ENCODE measurements around the gene PIPOX. TPM values are rescaled to one million over a fixed set of nuclear protein-coding genes. Genes with fewer than 3 reads are reported as not detected.

The PIPOX gene
- total RNA-seq, 4 donors from 2014 or later = 3.8 to 8.4 (median 5.1) TPM

DNA sequence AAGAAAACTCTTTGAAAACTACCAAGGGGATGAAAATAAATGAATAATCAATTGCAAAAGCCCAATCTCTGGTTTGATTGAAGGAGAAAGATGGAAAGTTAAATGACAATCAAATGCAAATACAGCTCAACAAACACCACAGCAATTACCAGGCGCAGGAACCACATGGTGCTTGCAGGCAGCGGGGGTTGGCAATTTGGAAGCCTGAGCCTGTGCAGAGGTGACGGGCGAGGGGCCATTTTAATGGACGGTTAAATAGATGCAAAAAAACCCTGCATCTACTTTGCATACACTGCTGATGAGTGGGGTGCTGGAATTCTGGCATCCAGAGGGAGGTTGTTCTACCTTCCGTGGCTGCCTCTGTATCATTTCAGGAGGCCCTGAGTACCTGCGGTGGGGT lies 32.4 kb upstream of the PIPOX start:
- peaks cover 0 to 37% (median 5%) of the 10 kb centered on the region in 4 donors for H3K27me3 ChIP-seq
- intact Hi-C loops (cut with DNase I) = no loop called here
- no peak for DNase-seq (ENCODE audit: extremely low spot score)

DNA sequence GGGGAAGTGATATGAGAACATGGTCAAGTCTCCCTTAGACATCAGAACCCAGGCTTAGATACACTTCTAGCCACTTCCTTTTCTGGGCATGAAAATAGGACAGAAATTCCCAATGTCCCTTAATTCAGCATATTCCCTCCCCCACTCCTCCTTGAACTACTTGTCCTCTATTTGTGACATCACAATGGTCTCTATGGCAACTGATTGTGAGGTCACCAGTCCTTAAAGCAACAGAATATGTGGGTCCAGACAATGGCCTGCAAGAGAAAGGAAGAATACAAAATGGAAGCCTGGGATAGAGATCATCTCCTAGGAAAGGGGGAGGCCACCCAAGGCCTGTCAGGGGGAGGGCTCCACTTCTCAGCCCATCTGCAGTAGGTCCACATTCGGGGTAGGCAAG lies 30.4 kb upstream of the PIPOX start:
- WGBS = 86% methylated on average over 1 of the region's 1 CpG
- Histone ChIP-seq H3K27me3 (peaks cover 0 to 34% (median 0%) of the 10 kb centered on the region in 4 donors), H3K9me3 (no peaks in the 10 kb centered on the region), H3K27ac (replicated peaks in 1 of 4) (no peak overlapping the region), H3K4me3 (no peak overlapping the region), H3K36me3 (no peaks in the 10 kb centered on the region), H3K4me1 (no peaks in the 10 kb centered on the region)
- no peak for DNase-seq (ENCODE audit: extremely low spot score)
- intact Hi-C loops (cut with DNase I) = no loop called here
- TF ChIP-seq POLR2AphosphoS5 (IDR thresholded peaks at IDR 0.05) = no peak
- TF ChIP-seq, protein P1, sequence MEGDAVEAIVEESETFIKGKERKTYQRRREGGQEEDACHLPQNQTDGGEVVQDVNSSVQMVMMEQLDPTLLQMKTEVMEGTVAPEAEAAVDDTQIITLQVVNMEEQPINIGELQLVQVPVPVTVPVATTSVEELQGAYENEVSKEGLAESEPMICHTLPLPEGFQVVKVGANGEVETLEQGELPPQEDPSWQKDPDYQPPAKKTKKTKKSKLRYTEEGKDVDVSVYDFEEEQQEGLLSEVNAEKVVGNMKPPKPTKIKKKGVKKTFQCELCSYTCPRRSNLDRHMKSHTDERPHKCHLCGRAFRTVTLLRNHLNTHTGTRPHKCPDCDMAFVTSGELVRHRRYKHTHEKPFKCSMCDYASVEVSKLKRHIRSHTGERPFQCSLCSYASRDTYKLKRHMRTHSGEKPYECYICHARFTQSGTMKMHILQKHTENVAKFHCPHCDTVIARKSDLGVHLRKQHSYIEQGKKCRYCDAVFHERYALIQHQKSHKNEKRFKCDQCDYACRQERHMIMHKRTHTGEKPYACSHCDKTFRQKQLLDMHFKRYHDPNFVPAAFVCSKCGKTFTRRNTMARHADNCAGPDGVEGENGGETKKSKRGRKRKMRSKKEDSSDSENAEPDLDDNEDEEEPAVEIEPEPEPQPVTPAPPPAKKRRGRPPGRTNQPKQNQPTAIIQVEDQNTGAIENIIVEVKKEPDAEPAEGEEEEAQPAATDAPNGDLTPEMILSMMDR (IDR thresholded peaks at IDR 0.05) = no peak

More for the DNA sequence above, 32.4 kb upstream of the PIPOX start:
- no peak overlapping the region for H3K27ac ChIP-seq (replicated peaks in 1 of 4)
- H3K36me3 ChIP-seq = no peaks in the 10 kb centered on the region
- no peak for TF ChIP-seq POLR2AphosphoS5 (IDR thresholded peaks at IDR 0.05)
- TF ChIP-seq POLR2A (IDR thresholded peaks at IDR 0.05; ENCODE audit: low read depth) = no peak
- no peak for TF ChIP-seq EP300 (IDR thresholded peaks at IDR 0.05)
- TF ChIP-seq, protein P1 (IDR thresholded peaks at IDR 0.05) = no peak
- peaks cover 6 to 8% (median 7%) of the 10 kb centered on the region in 4 donors for H3K4me1 ChIP-seq
- 83% methylated on average over 5 of the region's 7 CpGs for WGBS
- H3K9me3 ChIP-seq = no peaks in the 10 kb centered on the region
- H3K4me3 ChIP-seq = no peak overlapping the region

DNA sequence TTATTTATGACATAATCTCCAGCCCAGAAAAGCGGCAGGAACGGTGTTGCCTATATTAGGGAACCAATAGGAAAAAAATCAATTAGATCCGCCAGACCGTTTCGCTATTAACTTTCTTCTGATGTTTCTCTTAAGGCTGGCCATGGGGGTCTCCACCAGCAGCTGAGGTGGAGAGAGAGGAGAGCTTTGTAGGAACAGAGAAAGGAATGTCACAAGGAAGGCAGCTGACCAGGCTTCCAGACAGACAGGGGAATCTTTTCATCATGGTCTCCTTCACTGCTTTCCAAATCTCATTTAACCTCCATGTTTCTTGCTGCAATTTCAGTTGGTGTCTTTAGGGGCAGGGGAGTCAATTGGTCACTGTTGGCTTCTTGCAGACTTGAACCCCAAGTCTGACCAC lies 28.2 kb upstream of the PIPOX start:
- intact Hi-C loops (cut with DNase I) = no loop called here
- Histone ChIP-seq H3K9me3 (no peaks in the 10 kb centered on the region), H3K4me1 (peaks cover 3 to 5% (median 4%) of the 10 kb centered on the region in 4 donors), H3K36me3 (no peaks in the 10 kb centered on the region), H3K4me3 (no peak overlapping the region), H3K27ac (replicated peaks in 1 of 4) (no peak overlapping the region), H3K27me3 (peaks cover 0 to 37% (median 3%) of the 10 kb centered on the region in 4 donors)
- 61% methylated on average over 5 of the region's 5 CpGs for WGBS
- DNase-seq (ENCODE audit: extremely low spot score) = no peak
- TF ChIP-seq EP300 (IDR thresholded peaks at IDR 0.05) = no peak
- TF ChIP-seq, protein P1 (IDR thresholded peaks at IDR 0.05) = no peak
- TF ChIP-seq POLR2AphosphoS5 (IDR thresholded peaks at IDR 0.05) = no peak
- no peak for TF ChIP-seq POLR2A (IDR thresholded peaks at IDR 0.05; ENCODE audit: low read depth)

DNA sequence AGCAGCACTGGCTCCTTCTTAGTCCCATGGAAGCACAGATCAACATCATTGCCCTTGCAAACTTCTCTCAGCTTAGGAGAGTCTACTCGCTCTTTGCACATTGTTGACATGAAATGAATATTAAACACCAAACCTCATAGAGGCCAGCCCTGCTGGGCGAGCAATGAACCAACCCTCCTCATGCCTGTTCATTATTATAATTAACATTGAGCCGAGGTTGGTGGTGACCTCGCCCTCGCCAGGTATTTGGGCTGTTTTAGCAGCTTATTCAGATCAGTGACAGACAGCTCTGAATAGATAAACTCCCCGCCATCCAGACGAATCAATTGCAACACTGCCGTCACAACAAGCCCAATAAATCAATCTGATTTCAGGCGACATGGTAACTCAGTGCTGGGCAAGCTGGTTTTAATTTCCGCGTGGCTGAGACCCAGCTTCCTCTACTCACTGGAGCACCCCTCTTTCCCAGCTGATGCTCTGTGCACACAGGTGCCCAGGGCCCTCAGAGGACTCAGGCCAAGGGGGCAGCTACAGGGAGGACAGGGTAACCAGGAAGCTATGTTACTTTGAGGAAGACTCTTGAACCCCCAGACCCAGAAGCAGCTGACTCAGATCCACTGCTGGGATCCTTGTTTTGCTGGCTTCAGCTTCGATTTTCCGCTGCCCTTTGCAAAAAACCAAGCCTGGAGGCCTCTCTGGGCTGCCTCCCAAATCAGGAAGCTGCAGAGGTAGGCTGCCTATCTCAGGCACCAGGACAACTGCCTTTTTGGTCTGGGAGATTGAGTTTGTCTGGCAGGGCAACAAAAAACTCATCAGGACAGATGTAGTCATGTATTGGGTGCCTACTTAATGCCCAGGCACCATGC lies 26.4 kb upstream of the PIPOX start:
- Histone ChIP-seq H3K36me3 (no peaks in the 10 kb centered on the region), H3K4me1 (peaks cover 9 to 11% (median 9%) of the 10 kb centered on the region in 4 donors), H3K27ac (replicated peaks in 1 of 4) (no peak overlapping the region), H3K4me3 (no peak overlapping the region), H3K9me3 (no peaks in the 10 kb centered on the region), H3K27me3 (peaks cover 0 to 49% (median 13%) of the 10 kb centered on the region in 4 donors)
- no peak for DNase-seq (ENCODE audit: extremely low spot score)
- intact Hi-C loops (cut with DNase I) = no loop called here
- no peak for TF ChIP-seq POLR2A (IDR thresholded peaks at IDR 0.05; ENCODE audit: low read depth)
- TF ChIP-seq, protein P1 (IDR thresholded peaks at IDR 0.05) = no peak
- TF ChIP-seq POLR2AphosphoS5 (IDR thresholded peaks at IDR 0.05) = no peak
- TF ChIP-seq EP300 (IDR thresholded peaks at IDR 0.05) = no peak
- WGBS = 69% methylated on average over 8 of the region's 13 CpGs
